GM12874 (cell line): ENCODE measurements around the gene POU6F2.

Source experiments
- CTCF ChIP-seq: IDR thresholded peaks from 2 replicates; pipeline ENCODE4 v1.5.1; 2011; ENCODE audit warnings: low read depth, mild to moderate bottlenecking, control low read depth, low read length, moderate library complexity; ENCODE audit not compliant: insufficient read depth

POU6F2 gene

GRCh38 chr7:39317107-39317506 lies 339.4 kb downstream of the POU6F2 start:
- TF ChIP-seq CTCF = no peak

GRCh38 chr7:39317896-39318295 lies 340.2 kb downstream of the POU6F2 start:
- TF ChIP-seq CTCF = no peak

GRCh38 chr7:39321245-39321644 lies 343.5 kb downstream of the POU6F2 start:
- TF ChIP-seq CTCF = no peak

GRCh38 chr7:39321909-39322498 lies 344.3 kb downstream of the POU6F2 start:
- no peak for TF ChIP-seq CTCF

GRCh38 chr7:39324139-39324760 lies 346.5 kb downstream of the POU6F2 start:
- no peak for TF ChIP-seq CTCF

GRCh38 chr7:39332142-39332541 lies 354.4 kb downstream of the POU6F2 start:
- no peak for TF ChIP-seq CTCF

- no peak for TF ChIP-seq CTCF
These were observed 356.0 kb downstream of the POU6F2 start for GRCh38 chr7:39333701-39334100.
